GM06990 (cell line): ENCODE results near the gene ABLIM1.

Source experiments
- DNase-seq: peaks from one replicate; pipeline ENCODE4 v3.0.0-alpha.2; 2011; ENCODE audit not compliant: insufficient read length; ENCODE audit errors: extremely low read depth
- H3K27me3 ChIP-seq: replicated peaks from 2 replicates; pipeline ENCODE4 v1.6.0; 2011; ENCODE audit warnings: low read length; ENCODE audit not compliant: control insufficient read depth, insufficient read depth
- H3K36me3 ChIP-seq: 2 replicates; pipeline ENCODE4 v1.5.1; 2011; ENCODE audit warnings: low read length; ENCODE audit not compliant: control insufficient read depth, insufficient read depth
- H3K4me3 ChIP-seq: replicated peaks from 2 replicates; pipeline ENCODE4 v1.5.1; 2011; ENCODE audit warnings: low read depth, mild to moderate bottlenecking, control low read depth, low read length
- TF ChIP-seq, protein P1 (sequence below): IDR thresholded peaks from 2 replicates; pipeline ENCODE4 v1.5.1; 2011; ENCODE audit warnings: low read length, control low read depth, mild to moderate bottlenecking, inconsistent platforms; ENCODE audit not compliant: insufficient read depth, poor library complexity, severe bottlenecking

Gene ABLIM1

DNA sequence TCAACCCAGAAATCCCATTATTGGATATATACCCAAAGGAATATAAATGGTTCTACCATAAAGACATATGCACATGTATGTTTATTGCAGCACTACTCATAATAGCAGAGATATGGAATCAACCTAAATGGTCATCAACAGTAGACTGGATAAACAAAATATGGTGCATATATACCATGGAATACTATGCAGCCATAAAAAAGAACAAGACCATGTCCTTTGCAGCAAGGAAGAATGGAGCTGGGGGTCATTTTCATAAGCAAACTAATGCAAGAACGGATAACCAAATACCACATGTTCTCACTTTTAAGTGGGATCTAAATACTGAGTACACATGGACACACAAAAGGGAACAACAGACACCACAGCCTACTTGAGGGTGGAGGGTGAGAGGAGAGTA lies 251.6 kb downstream of the ABLIM1 start:
- TF ChIP-seq, protein P1, sequence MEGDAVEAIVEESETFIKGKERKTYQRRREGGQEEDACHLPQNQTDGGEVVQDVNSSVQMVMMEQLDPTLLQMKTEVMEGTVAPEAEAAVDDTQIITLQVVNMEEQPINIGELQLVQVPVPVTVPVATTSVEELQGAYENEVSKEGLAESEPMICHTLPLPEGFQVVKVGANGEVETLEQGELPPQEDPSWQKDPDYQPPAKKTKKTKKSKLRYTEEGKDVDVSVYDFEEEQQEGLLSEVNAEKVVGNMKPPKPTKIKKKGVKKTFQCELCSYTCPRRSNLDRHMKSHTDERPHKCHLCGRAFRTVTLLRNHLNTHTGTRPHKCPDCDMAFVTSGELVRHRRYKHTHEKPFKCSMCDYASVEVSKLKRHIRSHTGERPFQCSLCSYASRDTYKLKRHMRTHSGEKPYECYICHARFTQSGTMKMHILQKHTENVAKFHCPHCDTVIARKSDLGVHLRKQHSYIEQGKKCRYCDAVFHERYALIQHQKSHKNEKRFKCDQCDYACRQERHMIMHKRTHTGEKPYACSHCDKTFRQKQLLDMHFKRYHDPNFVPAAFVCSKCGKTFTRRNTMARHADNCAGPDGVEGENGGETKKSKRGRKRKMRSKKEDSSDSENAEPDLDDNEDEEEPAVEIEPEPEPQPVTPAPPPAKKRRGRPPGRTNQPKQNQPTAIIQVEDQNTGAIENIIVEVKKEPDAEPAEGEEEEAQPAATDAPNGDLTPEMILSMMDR, result no peak
- Histone ChIP-seq H3K36me3 (no peaks in the 10 kb centered on the region), H3K4me3 (no peak overlapping the region), H3K27me3 (no peaks in the 10 kb centered on the region; the same call in 1 of the 2 replicates)
- no peak for DNase-seq

DNA sequence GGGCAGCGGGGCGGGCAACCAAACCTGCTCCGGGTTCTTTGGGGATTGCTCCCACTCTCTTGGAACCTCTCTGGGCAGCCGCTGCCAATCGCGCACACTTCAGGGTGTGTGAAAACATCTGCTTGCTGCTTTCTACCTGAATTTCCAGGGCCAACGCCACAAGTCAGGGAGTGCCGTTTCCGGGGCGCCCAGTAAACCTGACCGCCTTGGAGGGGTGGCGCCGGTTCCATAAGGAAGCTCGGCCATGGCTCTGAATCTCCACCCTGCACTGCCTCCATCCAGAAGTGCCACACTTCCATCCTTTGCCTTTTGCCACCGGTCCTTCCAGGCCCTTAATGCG lies 253.1 kb downstream of the ABLIM1 start:
- Histone ChIP-seq H3K36me3 (no peaks in the 10 kb centered on the region), H3K27me3 (no peaks in the 10 kb centered on the region; the same call in 1 of the 2 replicates), H3K4me3 (no peak overlapping the region)
- DNase-seq, result no peak
- TF ChIP-seq, protein P1, result no peak

- Histone ChIP-seq H3K4me3 (peak within 1 kb of the TSS; percentile 39), H3K36me3 (no peaks in the 10 kb centered on the region), H3K27me3 (no peaks in the 10 kb centered on the region; the same call in 1 of the 2 replicates)
- TF ChIP-seq, protein P1, result no peak
- no peak for DNase-seq
Observed at GRCh38 chr10:114404171-114405010, 253.7 kb downstream of the ABLIM1 start, which contains the start of gene AFAP1L2. Gene AFAP1L2 (minus strand): TSS chr10:114404502. CDS start chr10:114404455, 47 bp downstream.

DNA sequence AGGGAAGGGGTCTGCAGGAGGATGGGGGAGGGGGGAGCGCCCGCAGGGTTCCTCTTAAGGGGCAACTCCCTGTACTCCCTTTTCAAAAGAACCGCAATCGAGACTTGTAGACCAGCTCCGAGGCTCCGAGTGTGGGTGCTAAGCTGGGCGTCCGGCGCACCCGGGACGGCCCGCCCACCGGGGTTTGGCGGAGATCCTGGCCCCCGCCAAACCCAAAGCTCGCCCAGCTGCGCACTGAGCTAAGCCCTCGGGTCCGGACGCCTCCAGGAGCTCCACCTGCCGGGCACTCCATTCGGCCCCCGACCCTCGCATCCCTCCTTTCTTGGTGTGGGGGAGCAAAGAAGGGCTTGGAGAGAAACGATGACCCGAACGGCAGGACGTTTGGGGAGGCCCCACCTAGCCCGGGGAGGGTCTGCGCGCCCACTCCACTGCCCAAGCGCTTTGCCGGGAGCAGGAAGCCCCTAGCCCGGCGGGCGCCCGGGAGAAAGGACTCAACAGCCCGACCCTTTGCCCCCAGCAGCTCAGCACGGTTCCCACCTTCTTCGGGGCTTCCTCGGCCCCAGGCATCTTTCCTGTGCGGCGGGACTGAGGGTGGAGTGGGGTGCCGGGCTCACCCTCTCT lies 254.4 kb downstream of the ABLIM1 start:
- TF ChIP-seq, protein P1, result peak; percentile 44
- no peaks in the 10 kb centered on the region; the same call in 1 of the 2 replicates for H3K27me3 ChIP-seq
- H3K4me3 ChIP-seq, result peak overlapping the region; percentile 39
- no peaks in the 10 kb centered on the region for H3K36me3 ChIP-seq
- no peak for DNase-seq

DNA sequence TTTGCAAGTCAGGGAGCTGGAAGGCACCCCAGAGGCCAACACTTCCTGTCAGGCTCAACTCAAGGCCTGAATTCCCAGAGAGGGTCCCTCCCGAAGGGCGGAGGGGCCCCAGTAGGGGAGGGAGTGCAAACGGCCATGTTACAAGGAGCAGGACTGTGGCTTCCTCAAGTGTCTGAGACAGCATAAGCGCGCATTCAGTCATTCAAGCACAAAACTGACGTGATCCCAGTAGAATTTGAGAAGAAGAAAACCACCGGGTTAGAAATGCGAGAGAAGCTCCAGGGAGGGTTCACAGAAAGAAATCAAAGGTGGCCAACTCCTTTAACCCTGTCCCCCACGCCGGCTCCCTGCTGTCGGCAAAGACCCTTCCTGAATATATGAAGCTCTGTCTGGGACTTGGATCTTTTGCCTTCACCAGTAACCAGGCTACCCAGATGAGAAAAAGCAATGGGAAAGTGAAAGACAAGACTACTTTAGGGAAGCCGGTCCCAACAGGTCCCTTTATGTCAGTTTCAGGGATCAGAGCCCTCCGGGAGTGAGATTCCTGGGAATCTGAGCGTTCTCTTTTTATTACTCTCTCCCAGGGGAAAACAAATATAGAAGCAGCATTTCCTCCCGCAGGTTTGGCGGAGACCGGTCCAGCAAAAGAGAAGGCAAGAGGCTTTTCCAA lies 255.1 kb downstream of the ABLIM1 start:
- TF ChIP-seq, protein P1, result no peak
- DNase-seq, result no peak
- H3K27me3 ChIP-seq, result no peaks in the 10 kb centered on the region; the same call in 1 of the 2 replicates
- H3K4me3 ChIP-seq, result peak overlapping the region; percentile 39
- no peaks in the 10 kb centered on the region for H3K36me3 ChIP-seq
